ENCODE results near the gene KCP.

Gene KCP

DNA sequence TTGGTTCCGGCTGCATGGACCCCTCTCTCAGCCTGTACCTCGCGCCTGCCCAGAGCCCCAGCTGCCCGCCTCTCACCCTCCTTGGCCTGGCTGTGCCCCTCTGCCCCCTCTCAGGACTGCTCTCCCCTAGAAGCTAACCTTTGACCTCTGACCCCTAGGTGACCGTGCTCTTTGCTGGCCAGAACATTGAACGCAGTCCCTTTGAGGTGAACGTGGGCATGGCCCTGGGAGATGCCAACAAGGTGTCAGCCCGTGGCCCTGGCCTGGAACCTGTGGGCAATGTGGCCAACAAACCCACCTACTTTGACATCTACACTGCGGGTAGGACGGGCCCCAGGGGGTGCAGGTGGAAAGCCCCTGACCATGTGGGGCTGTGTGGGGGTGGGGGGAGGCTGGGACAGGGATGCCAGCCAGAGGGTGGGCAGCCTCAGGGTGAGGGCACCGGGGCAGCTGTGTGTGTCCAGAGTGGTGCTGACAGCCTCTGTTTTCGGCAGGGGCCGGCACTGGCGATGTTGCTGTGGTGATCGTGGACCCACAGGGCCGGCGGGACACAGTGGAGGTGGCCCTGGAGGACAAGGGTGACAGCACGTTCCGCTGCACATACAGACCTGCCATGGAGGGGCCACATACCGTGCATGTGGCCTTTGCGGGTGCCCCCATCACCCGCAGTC is 72.3 kb downstream of the KCP start:
- no peak for DNase-seq

DNA sequence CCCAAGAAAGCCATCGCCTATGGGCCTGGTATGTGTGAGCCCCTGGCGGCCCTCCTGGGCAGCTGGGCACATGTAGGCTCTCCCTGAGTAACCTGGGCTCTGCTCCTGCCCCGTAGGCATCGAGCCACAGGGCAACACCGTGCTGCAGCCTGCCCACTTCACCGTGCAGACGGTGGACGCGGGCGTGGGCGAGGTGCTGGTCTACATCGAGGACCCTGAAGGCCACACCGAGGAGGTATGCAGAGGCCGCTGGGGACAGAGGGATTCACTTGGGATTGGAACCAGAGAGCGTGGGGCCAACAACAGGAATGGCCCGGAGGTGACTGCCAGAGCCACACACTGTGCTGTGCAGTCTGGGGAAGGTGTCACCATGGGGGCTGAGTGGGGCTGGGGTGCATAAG is 73.0 kb downstream of the KCP start:
- DNase-seq = no peak

DNA sequence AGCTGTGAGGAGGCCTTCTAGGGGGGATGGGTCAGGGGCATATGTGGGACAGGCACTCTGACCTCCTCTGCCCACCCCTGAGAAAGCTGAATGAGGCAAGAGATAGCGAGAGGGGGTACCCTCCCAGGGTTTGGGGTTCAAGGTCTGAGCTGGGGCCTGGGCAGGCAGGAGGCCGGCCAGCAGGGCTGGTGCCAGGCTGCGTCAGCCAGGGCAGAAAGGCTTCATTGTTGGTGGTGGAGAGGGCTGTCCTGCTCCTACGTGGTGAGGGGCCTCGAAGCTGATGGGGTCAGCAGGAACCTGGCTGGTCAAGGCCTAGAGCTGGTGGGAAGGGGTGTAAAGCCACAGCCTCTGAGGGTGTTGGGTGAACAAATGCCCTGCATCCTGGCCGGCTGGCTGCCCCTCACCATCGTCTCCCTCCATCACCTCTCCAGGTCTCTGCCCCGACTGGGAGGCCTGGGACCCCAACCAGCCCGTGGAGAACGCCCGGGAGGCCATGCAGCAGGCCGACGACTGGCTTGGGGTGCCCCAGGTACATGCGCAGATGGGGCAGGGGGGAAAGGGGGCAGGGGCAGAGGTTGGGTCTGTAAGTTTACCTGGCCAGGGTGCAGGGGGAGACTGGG is 73.7 kb downstream of the KCP start:
- no peak for DNase-seq

DNA sequence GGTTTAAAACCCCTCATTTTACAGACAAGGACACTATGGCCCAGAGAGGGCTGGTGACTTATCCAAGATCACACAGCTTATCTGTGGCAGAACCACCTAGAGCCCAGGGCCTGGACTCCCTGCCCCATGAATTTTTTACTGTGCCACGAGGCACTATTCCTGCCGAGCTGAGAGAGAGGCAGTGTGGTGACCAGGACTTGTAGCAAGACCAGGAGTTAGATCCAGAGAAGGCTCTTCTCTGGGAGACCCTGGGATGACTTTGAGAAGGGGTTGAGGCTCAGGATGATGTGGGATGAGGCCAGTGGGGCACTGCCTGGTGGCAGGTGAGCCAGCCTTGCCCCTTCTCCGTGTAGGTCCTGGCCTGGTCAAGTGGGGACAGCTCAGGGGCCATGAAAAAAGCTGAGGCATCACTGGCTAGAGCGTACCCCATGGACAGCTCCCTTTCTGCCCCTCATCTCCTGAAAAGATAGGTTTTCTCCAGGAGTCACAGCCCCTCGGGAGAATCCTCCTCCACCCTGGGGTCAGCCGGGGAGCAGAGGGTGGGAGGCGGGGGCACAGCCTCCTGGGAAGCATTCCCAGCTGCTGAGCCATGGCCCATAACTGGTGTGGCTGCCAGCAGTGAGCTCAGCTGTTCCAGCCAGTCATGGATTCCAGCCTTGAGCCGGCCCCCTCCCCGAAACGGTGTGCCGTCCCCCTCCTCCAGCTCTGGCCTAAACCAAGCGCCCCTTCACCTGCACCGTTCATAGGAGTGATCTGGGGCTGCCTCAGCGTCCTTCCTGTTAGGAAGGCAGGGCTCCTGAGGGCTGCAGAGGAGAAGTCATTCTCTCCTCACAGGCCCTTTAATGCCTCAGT is 74.5 kb downstream of the KCP start:
- no peak for DNase-seq

DNA sequence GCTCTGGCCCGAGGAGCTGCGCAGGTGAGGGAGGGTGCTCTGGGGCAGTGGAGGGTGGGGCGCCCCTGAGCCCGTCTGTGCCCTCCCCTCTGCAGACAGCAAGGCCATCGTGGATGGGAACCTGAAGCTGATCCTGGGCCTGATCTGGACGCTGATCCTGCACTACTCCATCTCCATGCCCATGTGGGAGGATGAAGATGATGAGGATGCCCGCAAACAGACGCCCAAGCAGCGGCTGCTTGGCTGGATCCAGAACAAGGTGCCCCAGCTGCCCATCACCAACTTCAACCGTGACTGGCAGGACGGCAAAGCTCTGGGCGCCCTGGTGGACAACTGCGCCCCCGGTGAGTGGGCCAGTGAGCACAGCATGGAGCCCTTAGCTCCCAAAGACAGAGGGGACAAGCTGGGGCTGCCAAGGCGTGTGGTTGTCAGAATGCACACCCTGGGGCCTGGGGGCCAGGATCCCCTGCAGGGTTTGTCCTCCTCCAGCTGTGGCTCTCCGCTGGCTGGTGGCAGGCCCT is 75.2 kb downstream of the KCP start:
- no peak for DNase-seq

DNA sequence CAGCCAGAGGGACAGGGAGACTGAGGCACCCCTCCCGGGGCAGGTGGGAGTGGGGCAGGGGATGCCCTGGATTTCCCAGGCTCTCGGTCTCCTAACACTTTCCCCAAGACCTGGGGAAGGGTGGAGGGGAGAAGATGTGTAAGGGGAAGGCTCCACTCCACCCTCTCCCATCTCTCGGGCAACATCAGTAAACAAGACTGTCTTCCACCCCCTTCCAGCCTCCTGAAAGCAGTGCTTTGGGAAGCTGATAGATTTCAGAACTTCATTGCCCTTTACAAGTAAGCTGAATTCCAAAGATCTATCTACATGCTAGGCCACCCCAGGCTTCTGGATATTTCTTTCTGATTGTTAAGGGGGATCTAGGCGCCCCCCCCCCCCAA is 76.6 kb downstream of the KCP start:
- DNase-seq = no peak

DNA sequence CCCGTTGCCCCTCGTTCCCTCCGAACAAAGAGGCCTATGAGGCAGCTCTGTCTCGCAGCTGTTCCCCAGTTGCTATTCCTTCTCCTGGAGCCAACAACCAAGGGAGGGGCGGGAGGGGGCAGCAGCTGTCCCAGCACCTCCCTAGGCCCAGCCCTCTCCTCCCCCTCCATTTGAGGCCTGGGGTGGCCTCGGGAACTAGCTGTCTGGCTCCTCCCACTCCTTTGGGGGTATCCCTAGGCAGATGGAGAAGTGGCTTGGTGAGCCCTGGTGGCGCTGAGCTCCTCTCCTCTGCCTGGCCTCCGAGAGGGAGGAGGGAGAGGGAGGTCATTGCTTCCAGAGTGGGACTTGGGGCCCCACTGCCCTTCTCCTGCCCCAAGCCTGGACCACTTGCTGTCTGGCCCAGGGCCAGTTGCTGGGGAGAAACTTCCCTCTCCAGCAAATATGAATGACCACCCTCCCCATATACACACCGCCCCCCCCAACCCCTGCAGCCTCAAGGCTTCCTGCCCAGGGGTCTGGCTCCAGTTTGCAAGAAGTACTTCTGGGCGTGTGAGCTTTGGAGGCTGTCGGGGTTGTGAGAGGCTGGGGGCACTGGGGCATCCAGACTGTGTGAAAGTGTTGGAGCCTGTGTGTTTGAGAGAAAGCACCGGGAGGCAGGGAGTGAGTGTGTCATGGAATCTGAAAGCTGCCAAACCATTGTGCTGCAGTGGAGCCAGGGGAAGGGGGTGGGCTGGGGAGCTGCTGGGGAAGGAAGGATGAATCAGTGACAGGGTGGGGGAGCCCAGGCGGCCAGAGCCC is 77.2 kb downstream of the KCP start:
- no peak for DNase-seq

DNA sequence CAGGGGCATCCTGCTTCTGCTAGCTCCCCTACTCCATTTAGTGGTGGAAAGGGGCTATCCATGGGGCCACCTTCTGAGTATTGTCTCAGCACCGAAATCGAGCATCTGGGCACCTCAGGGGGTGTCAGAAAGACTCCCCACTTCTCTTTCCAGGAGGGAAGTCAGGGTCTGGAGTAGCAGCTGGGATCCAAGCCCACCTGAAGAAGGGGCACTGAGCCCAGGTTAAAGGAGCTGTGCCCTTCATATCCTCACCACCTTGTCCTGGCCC is 77.7 kb downstream of the KCP start:
- no peak for DNase-seq

DNA sequence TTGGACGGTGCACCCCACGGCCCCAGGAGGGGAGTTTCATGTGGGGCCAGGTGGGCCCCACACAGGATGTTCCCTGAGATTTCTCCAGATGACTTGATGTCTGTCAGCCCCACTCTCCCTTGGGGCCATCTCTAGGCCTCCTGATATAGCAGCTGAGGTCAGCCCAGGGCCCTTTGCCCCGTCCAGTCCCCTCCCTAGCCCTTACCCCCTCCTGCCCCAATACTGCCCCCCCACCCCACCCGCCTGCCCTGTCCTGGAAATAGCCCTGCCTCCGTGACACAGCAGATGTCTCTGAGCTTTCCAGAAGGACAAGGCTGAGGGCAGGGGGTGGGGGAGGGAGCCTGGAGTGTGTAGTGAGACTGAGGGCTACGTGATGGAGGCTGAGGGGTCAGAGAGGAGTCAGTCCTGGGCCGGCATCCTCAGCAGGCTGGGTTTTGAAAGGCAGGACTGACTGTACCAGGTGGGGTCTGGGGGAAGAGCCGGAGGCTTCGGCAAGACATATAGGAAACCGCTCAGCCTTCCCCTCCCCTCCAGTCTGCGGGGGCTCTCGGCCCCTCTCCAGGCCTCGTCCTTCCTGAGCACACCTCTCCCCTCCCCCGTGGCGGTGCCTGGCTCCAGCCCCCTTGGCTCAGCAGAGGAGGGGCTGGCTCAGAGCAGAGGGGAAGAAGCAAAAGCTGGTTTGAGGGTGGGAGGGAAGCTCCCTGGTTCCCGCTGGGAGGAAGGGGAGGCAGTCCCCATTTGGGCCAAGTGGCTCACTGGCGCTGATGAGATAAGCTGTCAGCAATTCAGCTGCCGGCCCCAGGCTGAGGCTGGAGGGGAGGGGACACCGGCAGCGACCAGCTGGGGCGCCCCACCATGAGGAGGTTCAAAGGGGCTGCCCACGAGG is 78.3 kb downstream of the KCP start:
- DNase-seq = no peak

DNA sequence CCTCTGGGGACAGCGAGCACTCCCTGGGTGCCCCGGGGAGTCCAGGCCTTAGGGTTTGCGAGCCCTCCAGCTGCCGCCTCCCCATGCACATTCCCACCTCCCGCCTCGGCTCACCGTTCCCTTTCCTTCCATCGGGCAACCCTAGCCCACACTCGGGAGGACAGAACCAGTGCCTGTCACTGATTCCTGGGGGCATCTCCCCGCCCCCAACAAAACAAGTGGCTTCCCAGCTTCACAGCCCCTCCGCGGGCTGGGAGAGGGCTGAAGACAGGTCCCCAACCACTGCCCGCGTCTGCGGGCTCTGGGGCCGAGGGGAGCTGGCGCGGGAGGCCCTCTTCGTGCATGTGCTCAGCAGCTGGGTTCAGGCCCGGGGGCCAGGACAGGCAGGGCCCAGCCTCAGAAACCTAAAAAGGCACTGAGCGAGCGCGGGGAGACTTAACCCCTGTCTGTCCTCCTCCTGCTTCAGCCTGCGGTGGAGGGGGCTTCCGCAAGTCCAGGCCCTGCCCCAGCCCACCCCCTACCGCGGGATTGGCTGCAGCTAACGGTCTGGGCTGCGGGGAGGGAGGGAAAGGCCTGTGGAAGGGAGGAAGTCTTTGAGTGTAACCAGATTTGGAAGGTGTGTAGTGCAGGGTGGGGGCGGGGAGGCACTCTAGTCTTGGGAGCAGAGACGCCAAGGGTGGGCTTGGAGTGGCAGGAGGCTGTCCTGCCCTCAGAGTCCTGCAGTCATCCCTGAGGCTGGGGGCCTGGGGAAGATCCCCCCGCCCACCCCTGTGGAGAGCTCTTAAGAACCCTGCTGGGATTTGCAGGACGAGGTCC is 79.1 kb downstream of the KCP start:
- DNase-seq = no peak

DNA sequence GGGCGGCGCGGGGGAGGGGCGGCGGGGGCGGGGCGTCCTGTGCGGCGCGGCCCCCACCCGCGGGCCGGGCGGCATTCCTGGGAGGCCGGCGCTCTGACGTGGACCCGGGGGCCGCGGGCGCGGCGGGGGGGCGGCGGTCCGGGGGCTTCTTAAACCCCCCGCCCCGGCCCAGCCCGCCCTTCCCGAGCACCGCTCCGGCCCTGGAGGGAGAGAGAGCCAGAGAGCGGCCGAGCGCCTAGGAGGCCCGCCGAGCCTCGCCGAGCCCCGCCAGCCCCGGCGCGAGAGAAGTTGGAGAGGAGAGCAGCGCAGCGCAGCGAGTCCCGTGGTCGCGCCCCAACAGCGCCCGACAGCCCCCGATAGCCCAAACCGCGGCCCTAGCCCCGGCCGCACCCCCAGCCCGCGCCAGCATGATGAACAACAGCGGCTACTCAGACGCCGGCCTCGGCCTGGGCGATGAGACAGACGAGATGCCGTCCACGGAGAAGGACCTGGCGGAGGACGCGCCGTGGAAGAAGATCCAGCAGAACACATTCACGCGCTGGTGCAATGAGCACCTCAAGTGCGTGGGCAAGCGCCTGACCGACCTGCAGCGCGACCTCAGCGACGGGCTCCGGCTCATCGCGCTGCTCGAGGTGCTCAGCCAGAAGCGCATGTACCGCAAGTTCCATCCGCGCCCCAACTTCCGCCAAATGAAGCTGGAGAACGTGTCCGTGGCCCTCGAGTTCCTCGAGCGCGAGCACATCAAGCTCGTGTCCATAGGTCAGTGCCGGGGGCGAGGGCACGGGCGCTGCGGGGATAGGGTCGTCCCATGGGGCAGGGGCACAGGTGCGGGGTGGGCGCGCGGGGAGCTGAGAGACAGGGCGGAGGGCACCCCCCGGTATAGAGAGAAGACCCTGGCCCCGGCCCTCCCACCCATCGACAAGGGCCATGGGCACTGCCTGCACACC is 80.0 kb downstream of the KCP start, which contains the start of gene FLNC:
TSS of gene FLNC (plus strand) at position 176 of the 947 bp plus-strand sequence. CDS start at position 408, 232 bp downstream.
- peak; percentile 27 to 41 for DNase-seq

DNA sequence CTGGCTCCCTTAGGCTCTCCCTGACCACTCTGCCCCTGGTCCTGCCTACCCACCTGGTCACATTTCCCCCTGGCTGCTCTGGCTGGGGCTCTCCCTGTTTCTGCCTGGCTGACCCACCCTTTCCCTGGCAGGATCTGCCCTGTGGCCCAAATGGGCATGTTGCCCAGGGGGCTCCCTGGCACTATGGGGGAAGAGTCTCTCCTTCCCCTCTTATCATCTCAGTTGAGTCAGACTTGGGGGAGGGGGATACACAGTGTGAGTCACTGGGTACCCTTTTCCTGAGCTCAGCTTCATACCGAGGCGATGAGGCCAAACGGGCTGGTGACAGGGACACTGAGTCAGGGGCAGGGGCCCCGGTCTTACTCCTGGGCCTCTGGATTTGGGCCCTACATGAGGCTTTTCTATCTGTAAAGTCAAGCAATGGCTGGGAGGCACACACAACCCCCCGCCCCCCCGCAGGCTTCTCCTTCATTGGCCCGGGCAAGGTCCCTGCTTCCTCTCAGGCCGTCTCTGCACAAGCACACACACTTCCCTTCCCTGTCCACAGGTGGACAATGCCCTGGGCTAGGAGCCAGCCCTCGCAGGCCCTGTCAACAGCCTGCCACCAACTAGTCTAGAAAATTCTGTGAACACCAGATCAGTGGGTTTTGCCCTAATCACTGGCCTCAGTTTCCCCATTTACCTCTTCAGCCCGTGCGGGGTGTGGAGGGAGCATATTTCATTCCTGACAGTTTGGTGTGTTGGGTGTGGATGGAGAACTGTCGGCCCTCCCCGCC is 80.9 kb downstream of the KCP start:
- no peak for DNase-seq

DNA sequence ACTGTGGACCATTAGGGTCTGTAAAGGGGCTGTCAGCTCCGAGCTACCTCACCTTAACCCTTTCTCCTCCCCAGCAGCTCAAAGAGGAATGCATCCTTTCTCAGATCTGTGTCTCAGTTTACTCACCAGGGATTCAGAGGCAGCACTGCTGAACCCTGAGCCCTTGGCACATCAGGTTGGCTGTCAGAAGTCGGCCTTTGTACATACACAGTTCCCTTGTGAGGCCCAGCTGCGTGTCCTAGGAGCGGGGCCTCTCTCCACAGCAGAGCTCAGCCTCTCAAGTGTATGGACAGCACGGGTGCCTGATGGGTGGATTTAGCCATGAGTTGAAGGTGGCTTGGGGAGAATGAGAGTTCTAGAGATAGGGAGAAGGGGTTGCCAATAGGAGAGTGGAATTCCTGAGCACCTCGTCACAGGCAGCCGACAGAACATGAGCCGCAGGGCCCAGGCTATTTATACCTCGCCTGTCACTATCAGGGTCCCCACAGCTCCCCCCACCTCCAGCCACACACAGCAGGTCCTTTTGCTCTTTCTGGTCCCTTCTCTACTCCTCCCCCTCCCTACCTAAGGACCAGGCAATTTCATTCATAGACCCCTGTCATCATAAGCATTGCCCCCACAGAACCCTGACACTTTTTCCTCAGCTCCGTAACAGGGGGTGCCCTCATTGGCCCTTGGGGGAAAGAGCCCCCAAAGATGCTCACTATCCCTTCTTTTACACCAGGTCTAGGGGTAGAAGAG is 82.4 kb downstream of the KCP start:
- DNase-seq = no peak

DNA sequence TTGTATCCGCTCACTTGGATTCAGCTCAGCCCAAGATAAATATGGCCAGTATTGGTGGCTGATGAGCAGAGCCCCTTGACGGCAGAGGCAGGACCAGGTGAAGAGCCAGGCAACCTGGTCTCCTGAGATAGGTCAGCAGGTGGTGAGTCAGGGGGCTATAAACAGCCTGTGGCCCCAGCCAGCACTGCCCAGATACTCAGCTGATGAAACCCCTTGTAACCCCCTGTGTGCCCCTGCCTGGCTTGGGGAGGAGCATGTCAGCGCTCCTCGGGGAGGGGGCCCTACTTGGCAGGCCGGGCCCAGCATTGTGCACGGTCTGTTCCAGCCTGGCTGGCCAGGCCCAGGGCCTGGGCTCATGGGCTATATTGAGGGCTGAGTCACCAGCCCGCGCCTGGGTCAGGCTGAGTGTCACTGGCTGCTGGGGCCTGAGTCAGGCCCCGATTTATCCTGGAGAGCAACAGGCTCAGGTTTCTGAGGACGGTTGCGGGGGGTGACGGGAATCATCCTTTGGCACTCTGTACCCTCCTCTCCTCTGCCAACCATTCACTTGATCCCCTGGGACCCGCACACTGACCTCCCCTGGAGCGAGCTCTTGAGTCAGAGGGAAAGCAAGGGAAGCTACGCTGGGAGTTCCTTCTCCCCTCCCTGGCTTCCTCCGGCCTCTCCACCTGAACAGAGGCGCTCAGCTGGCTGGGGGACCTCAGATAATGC is 83.1 kb downstream of the KCP start:
- no peak for DNase-seq

DNA sequence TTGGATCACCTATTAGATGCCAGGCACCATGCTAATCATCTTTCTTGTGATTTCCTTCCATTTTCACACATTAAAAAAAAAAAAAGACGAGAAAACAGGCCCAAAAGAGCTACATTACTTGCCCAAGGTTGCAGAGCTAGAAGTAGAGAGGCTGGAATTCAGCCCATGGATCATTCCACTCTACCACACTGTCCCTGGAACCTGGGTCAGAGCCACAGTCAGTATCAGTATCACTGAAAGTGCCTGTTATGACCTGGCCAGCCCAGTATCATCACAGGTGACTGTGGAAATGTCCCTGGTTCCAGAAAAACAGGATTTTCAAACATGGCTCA is 83.6 kb downstream of the KCP start:
- no peak for DNase-seq

All from CD4-positive, alpha-beta T cell treated with Interleukin-1 beta for 1 hour (primary cell).